Hepatocyte (in vitro differentiated cells): ENCODE results near the gene SNX5. TPM values are rescaled to one million over a fixed set of nuclear protein-coding genes. Genes with fewer than 3 reads are reported as not detected.

Experiments used
- DNase-seq: peaks from one replicate; pipeline ENCODE4 v3.0.0-alpha.2; 2016; ENCODE audit warnings: low spot score
- H2AFZ ChIP-seq: fragments of 200-600 bp; sonication (generic); 2 replicates; pipeline ENCODE4 v1.6.0; 2016; ENCODE audit warnings: antibody characterized with exemption, mild to moderate bottlenecking
- H3K27ac ChIP-seq: fragments of 200-600 bp; sonication (generic); 2 replicates; pipeline ENCODE4 v1.5.1; 2016; ENCODE audit warnings: mild to moderate bottlenecking
- H3K27me3 ChIP-seq: fragments of 200-600 bp; sonication (generic); 2 replicates; pipeline ENCODE4 v1.6.1; 2016
- H3K36me3 ChIP-seq: fragments of 200-600 bp; sonication (generic); replicated peaks from 2 replicates; pipeline ENCODE4 v1.5.1; 2016; ENCODE audit warnings: low read depth; ENCODE audit not compliant: insufficient read depth
- H3K4me1 ChIP-seq: fragments of 200-600 bp; sonication (generic); 2 replicates; pipeline ENCODE4 v1.5.1; 2016; ENCODE audit warnings: mild to moderate bottlenecking, moderate library complexity; ENCODE audit not compliant: insufficient read depth
- H3K4me2 ChIP-seq: fragments of 200-600 bp; sonication (generic); 2 replicates; pipeline ENCODE4 v1.6.0; 2016
- H3K4me3 ChIP-seq: fragments of 200-600 bp; sonication (generic); 2 replicates; pipeline ENCODE4 v1.5.1; 2016; ENCODE audit warnings: mild to moderate bottlenecking
- H3K79me2 ChIP-seq: fragments of 200-600 bp; sonication (generic); 2 replicates; pipeline ENCODE4 v1.6.0; 2017; ENCODE audit warnings: mild to moderate bottlenecking
- H3K9me2 ChIP-seq: fragments of 200-600 bp; sonication (generic); replicated peaks from 2 replicates; pipeline ENCODE4 v1.6.0; 2017; ENCODE audit warnings: mild to moderate bottlenecking; ENCODE audit not compliant: insufficient read depth
- H3K9me3 ChIP-seq: fragments of 200-600 bp; sonication (generic); 2 replicates; pipeline ENCODE4 v1.5.1; 2016; ENCODE audit warnings: low read depth, mild to moderate bottlenecking
- H4K20me1 ChIP-seq: fragments of 200-600 bp; sonication (generic); 2 replicates; pipeline ENCODE4 v1.6.0; 2016; ENCODE audit warnings: mild to moderate bottlenecking; ENCODE audit not compliant: insufficient read depth, poor library complexity, severe bottlenecking
- CTCF ChIP-seq: fragments of 200-600 bp; sonication (generic); IDR thresholded peaks from 2 replicates; pipeline ENCODE4 v1.5.1; 2016; ENCODE audit warnings: antibody characterized with exemption, mild to moderate bottlenecking; ENCODE audit not compliant: poor library complexity
- EZH2 ChIP-seq: fragments of 200-600 bp; sonication (generic); IDR thresholded peaks from 2 replicates; pipeline ENCODE4 v1.6.1; 2016; ENCODE audit warnings: antibody characterized with exemption, mild to moderate bottlenecking, borderline replicate concordance
- EZH2phosphoT487 ChIP-seq: fragments of 200-600 bp; sonication (generic); IDR thresholded peaks from one replicate; pipeline ENCODE4 v1.6.1; 2018; ENCODE audit warnings: antibody characterized with exemption, mild to moderate bottlenecking, low read depth, moderate library complexity; ENCODE audit not compliant: unreplicated experiment, severe bottlenecking
- WGBS: methylation state at CpG from one replicate; pipeline ENCODE4 v1.1.6; 2016; ENCODE audit warnings: low lambda C conversion rate; ENCODE audit errors: missing lambda C conversion rate; 5-methylcytosine and 5-hydroxymethylcytosine counted together
- polyA plus RNA-seq: library from polyadenylated mRNA; unstranded; fragments of >200 nt; fragmentation: Nextera tagmentation; extraction: Ambion mirVana; gene quantifications from 2 replicates; pipeline ENCODE4 v1.2.1, GENCODE V29; 2016
- total RNA-seq: library from RNA; depleted of rRNA; stranded (reverse); fragments of >200 nt; gene quantifications from 2 replicates; pipeline ENCODE4 v1.2.3, GENCODE V29; 2014

Gene SNX5
- total and polyA plus RNA-seq, 2 experiments from 2014 or later, result 74.9 to 190 TPM

- Histone ChIP-seq H3K4me2 (peak overlapping the region; percentile 60), H3K79me2 (no peaks in the 10 kb centered on the region), H3K9me3 (no peaks in the 10 kb centered on the region), H3K9me2 (no peaks in the 10 kb centered on the region), H2AFZ (no peak overlapping the region), H3K27me3 (no peaks in the 10 kb centered on the region), H3K4me1 (peaks cover 47% of the 10 kb centered on the region), H3K4me3 (no peak overlapping the region), H3K36me3 (no peaks in the 10 kb centered on the region), H3K27ac (peak overlapping the region; percentile 76), H4K20me1 (no peaks in the 10 kb centered on the region)
- 44% methylated on average over 19 of the region's 19 CpGs for WGBS
- no peak for TF ChIP-seq EZH2
- no peak for TF ChIP-seq CTCF
- no peak for TF ChIP-seq EZH2phosphoT487
- DNase-seq, result peak; percentile 68
These were observed 31.5 kb downstream of the SNX5 start for GRCh38 chr20:17936761-17937732.

GRCh38 chr20:17936286-17936760, 32.3 kb downstream of the SNX5 start:
- Histone ChIP-seq H3K4me2 (peak overlapping the region; percentile 60), H2AFZ (no peak overlapping the region)

GRCh38 chr20:17935761-17936160, 32.8 kb downstream of the SNX5 start:
- H3K4me3 ChIP-seq, result no peak overlapping the region
- H3K4me2 ChIP-seq, result peak overlapping the region; percentile 60
- H4K20me1 ChIP-seq, result no peaks in the 10 kb centered on the region
- WGBS, result 80% methylated on average over 9 of the region's 9 CpGs
- TF ChIP-seq CTCF, result no peak
- no peak for TF ChIP-seq EZH2
- no peak for TF ChIP-seq EZH2phosphoT487
- H3K9me2 ChIP-seq, result no peaks in the 10 kb centered on the region
- H3K4me1 ChIP-seq, result peaks cover 47% of the 10 kb centered on the region
- no peaks in the 10 kb centered on the region for H3K36me3 ChIP-seq
- H3K27ac ChIP-seq, result peak overlapping the region; percentile 76
- no peak for DNase-seq
- no peaks in the 10 kb centered on the region for H3K27me3 ChIP-seq
- H2AFZ ChIP-seq, result no peak overlapping the region
- H3K79me2 ChIP-seq, result no peaks in the 10 kb centered on the region
- no peaks in the 10 kb centered on the region for H3K9me3 ChIP-seq

More at GRCh38 chr20:17936286-17936760, 32.3 kb downstream of the SNX5 start:
- TF ChIP-seq EZH2phosphoT487 (no peak), CTCF (no peak), EZH2 (no peak)
- Histone ChIP-seq H3K36me3 (no peaks in the 10 kb centered on the region), H3K4me3 (no peak overlapping the region), H3K9me3 (no peaks in the 10 kb centered on the region), H3K79me2 (no peaks in the 10 kb centered on the region), H4K20me1 (no peaks in the 10 kb centered on the region), H3K9me2 (no peaks in the 10 kb centered on the region), H3K27me3 (no peaks in the 10 kb centered on the region), H3K27ac (peak overlapping the region; percentile 76), H3K4me1 (peaks cover 47% of the 10 kb centered on the region)
- no peak for DNase-seq
- WGBS, result 69% methylated on average over 8 of the region's 8 CpGs
